Measurements from ENCODE around the gene IDS.
A peak's percentile ranks its signal among the peaks of the same experiment; 100 is the strongest.
"Not testable (repeated sequence)": the region's sequence is repeated elsewhere in the genome, so short reads cannot be mapped to it uniquely, and the experiment has no call there.

The IDS gene

GRCh38 chrX:149526318-149527033 lies 21.4 kb upstream of the IDS start:
- DNase-seq (ENCODE audit: low read depth) = not testable (repeated sequence)

- not testable (repeated sequence) for DNase-seq (ENCODE audit: low read depth)
Measured at GRCh38 chrX:149525903-149526302, 20.8 kb upstream of the IDS start.

GRCh38 chrX:149525389-149525788 lies 20.3 kb upstream of the IDS start:
- not testable (repeated sequence) for DNase-seq (ENCODE audit: low read depth)

DNA sequence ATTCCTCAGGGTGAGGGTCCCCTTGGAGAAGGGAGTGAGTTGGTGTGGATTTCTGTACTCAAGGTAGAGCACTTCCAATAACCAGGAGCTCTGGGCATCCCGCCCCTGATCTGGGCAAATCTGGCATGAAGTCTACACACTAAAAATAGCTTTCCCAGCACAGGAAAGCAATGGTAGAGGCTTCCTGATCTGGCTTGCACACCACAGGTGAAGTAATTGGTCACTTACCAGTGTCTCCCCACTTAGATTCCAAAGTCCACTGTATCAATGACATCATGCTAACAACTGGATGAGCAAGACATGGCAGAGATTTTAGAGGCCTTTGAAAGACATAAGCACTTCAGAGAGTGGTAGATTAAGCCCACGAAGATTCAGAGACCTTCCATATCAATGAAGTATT lies 17.8 kb upstream of the IDS start:
- no peak for DNase-seq (ENCODE audit: low read depth)

DNA sequence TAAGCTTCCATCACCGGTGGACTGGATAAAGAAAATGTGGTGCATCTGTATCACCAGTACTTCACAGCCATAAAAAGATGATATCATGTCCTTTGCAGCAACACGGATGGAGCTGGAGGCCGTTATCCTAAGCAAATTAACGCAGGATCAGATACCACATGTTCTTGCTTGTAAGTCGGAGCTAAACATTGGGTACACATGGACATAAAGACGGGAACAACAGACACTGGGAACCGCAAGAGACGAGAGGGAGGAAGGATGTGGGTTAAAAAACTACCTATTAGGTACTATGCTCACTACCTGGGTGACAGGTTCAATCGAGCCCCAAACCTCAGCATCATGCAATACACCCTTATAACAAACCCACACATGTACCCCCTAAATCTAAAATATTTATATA lies 16.3 kb upstream of the IDS start:
- DNase-seq (ENCODE audit: low read depth) = no peak

- DNase-seq (ENCODE audit: low read depth) = not testable (repeated sequence)
Measured at GRCh38 chrX:149520636-149521277, 15.7 kb upstream of the IDS start.

GRCh38 chrX:149518236-149518635 lies 13.1 kb upstream of the IDS start:
- DNase-seq (ENCODE audit: low read depth) = no peak

- no peak for DNase-seq (ENCODE audit: low read depth)
Measured at GRCh38 chrX:149517308-149517707, 12.2 kb upstream of the IDS start.

DNA sequence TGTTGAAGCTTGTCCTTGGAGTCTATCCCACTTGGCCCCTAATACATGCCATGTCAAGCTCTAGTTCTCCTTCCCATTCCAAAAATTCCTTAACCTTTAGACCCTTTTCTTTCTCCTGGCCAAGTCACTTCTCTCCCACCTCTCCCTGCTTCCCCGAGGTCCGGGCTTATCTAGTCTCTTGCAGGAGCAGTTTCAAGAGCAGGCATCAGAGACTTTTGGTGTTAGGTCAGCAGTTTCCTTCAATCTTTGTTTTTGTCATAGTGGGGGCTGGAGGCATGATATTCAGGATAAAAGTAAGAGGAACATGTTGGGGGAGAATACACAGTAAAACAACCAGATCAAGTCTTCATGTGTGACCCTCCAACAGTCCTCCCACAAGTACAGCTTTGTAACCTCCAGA lies 11.5 kb upstream of the IDS start:
- DNase-seq (ENCODE audit: low read depth) = no peak

- no peak for DNase-seq (ENCODE audit: low read depth)
Measured at GRCh38 chrX:149515954-149516602, 11.0 kb upstream of the IDS start.

DNA sequence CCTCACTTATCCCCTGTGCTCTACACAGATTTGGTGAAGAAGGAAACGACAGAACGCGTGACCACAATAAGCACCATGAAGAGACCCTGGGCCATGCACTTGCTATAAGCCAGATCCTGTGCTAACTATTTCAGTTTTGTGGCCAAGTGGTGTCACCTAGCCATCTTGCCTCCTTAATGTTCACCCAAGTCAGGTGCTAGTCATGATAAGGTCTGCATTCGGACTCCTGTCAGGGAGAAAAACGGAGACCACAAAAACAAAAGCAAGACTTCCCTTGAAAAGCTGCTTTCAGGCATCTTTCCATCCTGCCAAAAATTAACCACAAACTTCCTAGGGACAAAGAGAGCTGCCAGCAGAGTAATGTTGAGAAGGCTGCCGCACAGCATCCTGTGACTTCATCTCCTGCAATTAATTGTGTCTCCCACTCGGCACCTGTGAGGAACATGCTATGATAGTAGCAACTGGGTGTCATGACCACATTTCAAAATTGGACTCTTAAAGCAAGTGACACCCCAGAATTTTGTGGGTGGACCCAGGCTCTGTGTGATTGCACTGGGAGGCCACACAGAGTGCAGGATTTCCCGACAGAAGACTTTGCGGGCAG lies 8.8 kb upstream of the IDS start:
- DNase-seq (ENCODE audit: low read depth) = no peak

- DNase-seq (ENCODE audit: low read depth) = peak; percentile 24
Measured at GRCh38 chrX:149512225-149512885, 7.2 kb upstream of the IDS start.

- no peak for DNase-seq (ENCODE audit: low read depth)
Measured at GRCh38 chrX:149511081-149511480, 6.0 kb upstream of the IDS start.

DNA sequence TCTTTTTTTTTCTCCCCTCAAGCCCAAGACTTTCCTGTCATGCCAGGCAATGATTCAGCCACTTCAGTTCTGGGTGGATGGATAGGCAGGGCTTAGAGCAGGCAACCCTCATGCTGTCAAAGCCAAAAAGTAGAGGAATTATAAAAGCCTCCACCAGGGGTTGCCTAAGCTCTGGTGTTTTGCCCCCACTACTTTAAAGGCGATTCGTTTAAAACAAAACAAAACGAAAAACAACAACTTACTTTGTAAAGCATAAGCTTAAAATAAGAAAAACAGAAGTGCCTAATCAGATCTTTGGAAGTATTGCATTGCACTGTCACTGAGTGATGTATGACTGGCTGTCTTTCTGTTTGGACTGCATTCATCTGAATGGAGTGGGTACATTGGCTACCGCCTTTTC lies 5.3 kb upstream of the IDS start:
- no peak for DNase-seq (ENCODE audit: low read depth)

GRCh38 chrX:149508467-149508866 lies 3.4 kb upstream of the IDS start:
- no peak for DNase-seq (ENCODE audit: low read depth)

DNA sequence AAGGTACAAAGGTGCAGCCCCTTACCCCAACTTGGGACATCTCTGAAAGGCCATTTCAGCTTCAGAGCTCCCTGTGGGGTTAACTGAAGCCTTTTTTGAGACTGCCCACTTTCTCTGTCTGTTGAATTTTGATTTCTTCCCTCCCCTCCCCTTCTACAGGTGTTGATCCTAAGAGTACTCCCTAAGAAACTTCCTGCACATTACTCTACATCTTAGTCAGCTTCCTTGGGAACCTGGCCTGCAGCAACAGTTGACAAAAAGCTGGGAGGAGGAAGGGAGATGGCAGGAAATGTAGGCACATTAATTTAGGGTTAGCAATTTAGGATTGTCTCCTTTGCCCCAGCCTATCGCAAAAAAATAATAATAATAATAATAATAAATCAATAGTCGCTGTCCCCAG lies 1.2 kb upstream of the IDS start:
- no peak for DNase-seq (ENCODE audit: low read depth)

GRCh38 chrX:149505671-149506070 lies 565 bp upstream of the IDS start:
- no peak for DNase-seq (ENCODE audit: low read depth)

DNA sequence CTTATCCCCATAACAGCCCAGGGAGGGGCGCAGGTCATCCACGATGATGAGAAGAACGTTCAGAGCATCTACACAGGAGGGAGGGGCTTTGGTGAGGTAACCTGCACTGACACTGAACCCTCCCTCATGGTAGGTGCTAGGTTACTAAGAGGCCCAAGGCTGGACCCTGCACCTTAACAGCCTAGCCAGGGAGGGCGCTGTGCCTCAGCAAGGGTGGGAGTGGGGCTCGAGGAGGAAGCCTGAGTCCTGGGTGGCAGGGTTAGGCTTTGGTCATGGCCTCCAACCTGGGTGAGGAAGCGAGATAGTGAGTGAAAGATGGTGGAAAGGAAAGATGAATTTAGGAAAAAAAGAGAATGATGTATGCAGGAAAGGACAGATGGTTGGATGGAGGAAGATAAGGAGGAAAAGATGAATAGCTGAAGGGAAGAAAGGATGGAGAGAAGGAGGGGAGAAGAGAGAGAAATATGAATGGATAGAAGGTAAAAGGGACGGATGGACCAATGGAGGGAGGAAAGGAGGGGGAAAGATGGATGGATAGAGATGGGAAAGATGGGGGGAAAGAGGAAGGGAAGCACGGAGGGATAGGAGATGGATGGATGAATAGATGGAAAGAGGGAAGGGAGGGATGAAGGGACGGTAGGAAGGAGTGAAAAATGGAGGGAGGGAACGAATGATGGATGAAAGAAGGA lies 736 bp downstream of the IDS start:
- peak; percentile 31 for DNase-seq (ENCODE audit: low read depth)

DNA sequence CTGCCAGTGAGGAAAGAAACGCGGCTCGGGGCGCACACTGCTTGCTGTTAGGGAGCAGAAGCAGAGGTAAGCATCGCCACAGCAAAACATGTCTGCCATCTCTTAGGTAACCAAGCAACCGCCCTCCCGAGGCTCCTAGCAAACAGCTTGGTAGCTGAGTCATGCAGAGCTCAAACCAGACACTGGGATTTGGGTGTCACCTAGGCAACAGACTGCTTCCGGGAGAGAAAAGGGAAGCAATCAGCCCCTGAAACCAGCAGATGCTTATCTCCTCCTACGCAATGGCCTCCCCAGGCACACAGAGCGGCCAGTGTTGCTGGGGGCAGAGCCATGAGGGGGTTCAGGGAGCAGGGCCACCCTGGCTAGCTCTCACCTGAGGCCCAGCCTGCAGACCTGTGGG lies 1.7 kb downstream of the IDS start:
- peak; percentile 32 for DNase-seq (ENCODE audit: low read depth)

DNA sequence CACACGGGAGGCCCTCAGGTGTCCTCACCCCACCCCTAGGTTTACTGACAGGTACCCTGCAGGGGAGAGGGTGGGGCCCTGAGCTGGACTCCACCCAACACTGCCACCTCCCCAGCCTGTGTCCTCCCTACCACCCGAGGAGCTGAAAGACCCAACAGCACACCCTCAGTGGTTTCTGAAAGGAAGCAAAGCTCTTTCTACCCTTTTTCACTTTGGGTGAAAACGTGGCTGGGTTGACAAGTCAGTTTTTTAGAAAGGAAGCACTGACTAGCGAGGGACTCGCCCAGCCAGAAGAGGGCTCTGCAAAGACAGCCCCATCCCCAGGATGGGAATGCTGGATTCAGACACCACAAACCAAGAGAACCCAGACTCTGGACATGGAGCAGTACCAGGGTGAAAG lies 2.2 kb downstream of the IDS start:
- not testable (repeated sequence) for DNase-seq (ENCODE audit: low read depth)

DNA sequence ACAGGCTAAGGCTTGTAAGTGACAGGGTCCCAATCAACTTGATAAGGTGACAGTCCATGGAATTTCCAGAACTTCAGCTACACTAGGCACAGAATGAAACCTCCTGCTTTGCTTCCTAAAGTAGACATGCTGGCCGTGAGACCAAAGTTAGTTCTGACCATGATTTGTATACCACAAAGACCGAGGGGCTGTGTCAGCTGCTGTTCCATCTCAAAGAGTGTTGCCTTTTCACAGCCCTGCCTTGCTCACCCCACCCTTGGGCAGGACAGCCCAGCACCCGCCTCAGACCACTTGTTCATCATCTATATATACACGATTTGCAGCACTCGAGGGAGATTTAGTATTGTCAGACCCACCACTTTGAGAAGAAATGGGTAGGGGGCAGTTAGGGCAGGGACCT lies 5.3 kb downstream of the IDS start:
- DNase-seq (ENCODE audit: low read depth) = no peak

DNA sequence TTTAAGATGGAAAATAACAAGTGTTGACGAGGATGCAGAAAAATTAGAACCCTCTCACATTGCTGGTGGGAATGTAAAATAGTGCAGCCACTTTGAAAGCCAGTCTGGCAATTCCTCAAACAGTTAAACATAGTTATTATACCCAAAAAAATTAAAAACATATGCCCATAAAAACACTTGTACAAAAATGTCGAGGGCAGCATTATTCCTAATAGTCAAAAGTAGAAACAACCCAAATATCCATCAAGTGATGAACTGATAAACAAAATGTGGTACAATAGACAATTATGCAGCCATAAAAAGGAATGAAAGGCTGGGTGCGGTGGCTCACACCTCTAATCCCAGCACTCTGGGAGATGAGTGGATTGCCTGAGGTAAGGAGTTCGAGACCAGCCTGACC lies 6.3 kb downstream of the IDS start:
- DNase-seq (ENCODE audit: low read depth) = no peak

Measured in stimulated activated CD8-positive, alpha-beta memory T cell treated with anti-CD3 and anti-CD28 coated beads, Interleukin-15, amount 100 ng/mL, for 1 hour (primary cell).